GM12873 (cell line): ENCODE measurements around the gene ZMIZ1.

Source experiments
- TF ChIP-seq, protein P1 (sequence below): IDR thresholded peaks from 2 replicates; pipeline ENCODE4 v1.5.1; 2012; ENCODE audit warnings: low read depth, mild to moderate bottlenecking, moderate library complexity, low read length, control low read depth; ENCODE audit not compliant: insufficient read depth; ENCODE audit errors: missing control alignments

The ZMIZ1 gene

DNA sequence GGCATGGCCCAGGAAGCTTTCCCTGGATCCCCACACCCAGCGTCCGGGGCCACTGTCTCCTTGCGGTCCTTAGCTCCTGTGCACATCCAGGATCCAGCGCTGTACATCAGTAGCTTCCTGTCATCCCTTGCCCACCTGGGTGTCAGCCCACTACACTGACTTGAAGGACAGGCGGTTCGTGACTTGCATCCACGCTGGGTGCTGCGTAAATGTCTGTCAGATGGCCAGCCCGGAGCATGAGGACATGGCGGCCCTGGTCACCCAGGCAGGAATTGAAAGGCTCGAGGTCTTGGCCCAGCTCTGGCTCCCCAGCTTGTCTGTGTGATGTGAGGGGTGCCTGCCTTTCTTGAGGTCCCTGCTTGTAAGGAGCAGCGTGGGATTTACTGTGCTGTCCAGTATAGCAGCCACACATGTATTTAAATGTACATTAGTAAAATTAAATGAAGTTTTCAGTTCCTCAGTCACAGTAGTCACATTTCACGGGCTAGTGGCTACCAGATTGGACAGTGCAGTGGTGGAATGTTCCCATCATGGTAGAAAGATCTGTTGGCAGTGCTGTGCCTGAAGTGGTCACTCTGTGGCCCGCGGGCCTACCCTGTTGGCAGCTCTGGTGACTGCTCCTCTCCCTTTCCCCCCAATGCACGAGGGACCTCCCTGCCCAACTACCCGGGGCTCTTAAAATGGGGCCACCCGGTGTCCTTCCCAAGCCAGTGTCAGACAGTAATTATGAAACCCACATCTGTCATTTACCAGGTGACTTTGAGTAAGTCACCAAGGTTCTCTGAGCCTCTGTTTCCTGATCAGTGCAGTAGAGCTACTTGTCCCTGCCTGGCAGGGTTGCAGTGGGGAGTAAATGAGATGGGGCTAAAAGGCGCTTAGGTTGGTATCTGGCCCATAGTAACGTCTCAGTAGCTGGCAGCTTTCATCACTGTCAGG, 180.7 kb downstream of the ZMIZ1 start:
- TF ChIP-seq, protein P1, sequence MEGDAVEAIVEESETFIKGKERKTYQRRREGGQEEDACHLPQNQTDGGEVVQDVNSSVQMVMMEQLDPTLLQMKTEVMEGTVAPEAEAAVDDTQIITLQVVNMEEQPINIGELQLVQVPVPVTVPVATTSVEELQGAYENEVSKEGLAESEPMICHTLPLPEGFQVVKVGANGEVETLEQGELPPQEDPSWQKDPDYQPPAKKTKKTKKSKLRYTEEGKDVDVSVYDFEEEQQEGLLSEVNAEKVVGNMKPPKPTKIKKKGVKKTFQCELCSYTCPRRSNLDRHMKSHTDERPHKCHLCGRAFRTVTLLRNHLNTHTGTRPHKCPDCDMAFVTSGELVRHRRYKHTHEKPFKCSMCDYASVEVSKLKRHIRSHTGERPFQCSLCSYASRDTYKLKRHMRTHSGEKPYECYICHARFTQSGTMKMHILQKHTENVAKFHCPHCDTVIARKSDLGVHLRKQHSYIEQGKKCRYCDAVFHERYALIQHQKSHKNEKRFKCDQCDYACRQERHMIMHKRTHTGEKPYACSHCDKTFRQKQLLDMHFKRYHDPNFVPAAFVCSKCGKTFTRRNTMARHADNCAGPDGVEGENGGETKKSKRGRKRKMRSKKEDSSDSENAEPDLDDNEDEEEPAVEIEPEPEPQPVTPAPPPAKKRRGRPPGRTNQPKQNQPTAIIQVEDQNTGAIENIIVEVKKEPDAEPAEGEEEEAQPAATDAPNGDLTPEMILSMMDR, result no peak

DNA sequence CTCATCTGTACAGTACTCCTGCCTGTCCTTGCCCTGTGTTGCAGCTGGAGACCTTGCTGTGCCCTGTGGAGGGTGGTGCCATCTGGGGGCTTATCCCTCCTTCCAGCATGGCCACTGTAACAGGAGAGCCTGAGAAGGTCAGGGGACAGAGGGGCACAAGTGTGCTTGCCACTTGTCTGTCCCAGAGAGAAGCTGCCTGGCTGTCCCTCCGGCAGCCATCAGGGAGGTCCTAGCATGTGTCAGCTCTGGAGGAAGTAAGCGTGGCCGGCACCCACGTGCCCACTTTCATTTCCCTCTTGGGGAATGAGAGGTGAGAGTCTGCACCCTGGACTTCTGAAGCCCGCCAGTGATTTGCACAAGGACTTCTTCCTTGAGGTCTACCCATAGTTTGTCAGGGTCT, 181.5 kb downstream of the ZMIZ1 start:
- TF ChIP-seq, protein P1, result no peak

DNA sequence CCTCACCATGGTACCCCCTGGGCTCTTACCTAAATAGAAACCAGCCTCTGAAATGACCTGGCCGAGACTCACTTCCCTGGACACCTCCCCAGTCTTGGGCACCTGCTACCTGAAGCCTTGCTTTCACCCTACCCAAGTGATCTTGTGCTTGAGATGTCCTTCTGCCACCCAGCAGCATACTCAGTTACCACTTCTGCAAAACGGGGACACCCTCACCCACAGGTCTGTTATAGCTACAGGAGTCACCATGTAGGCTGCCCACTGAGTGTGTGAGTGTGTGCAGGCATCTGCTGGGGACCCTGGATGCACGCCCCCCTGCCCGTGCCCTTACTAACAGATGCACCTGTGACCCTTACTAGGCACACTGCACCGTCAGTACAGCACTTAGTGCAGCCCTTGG, 183.7 kb downstream of the ZMIZ1 start:
- TF ChIP-seq, protein P1, result no peak

DNA sequence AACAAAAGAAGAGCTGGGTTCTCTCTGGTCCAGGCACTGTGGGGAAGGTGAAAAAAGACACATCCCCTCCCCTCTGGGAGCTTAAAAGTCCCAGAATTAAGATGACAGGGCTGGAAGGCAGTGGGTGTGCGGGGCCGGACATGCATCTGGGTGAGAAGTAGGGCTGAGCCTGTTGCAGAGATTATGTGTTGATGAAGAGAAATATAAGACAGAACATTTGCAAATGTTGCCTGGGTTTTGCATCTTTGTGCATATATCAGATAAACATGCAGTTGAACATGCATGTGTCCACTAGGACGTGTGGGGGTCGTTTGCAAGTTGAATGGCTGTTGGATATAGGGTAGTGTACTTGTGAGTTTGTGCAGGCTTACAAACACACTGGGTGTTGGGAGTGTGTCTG, 184.2 kb downstream of the ZMIZ1 start:
- TF ChIP-seq, protein P1, result no peak

DNA sequence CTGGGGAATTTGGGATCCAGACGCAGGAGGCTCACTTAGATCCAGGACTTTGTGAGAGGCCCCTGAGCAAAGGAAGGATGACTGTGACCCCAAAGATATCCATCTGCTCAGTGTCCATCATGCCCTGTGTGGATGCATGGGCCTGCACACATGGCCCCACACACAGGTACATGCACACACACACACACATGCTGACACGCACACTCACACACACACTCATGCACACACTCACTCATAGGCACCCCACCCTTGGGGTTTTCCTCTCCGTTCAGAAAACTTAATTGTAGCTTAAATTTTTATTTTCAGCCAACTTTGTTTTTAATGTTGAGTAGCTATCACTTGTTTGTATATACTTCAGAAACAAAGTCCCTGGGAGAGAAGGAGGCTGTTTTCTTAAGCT, 184.9 kb downstream of the ZMIZ1 start:
- TF ChIP-seq, protein P1, result no peak

DNA sequence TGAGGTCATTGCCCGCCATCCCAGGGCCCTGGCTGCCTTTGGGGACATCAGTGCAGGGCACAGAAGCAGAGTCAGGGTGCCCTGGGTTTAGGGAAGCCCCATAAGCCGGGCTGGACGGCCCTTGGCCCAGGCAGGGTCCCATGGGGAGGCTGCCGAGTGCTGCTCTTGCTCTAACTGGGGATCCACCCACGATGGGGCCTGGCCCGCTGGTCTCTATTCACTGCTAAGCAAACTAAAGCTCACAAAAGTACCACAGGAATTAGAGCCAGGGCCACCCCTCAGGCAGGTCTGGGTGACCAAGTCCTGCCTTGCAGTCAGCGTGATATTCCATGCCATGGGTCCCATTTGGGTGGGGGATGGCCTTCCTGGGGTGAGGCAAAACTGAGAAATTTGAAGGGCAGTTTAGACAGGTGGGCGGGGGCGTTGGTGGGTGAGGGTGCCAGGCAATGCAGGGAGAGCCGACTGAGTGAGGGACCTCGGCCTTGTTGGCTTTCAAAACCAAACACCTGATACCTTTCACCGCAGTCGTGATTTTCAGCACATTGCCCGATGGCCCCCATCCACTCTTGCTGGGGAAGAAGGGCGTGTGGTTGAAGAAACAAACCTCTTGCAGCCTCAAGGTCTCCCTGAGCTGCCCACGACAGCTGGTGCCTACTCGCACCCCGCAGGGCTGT, 185.7 kb downstream of the ZMIZ1 start:
- TF ChIP-seq, protein P1, result no peak

DNA sequence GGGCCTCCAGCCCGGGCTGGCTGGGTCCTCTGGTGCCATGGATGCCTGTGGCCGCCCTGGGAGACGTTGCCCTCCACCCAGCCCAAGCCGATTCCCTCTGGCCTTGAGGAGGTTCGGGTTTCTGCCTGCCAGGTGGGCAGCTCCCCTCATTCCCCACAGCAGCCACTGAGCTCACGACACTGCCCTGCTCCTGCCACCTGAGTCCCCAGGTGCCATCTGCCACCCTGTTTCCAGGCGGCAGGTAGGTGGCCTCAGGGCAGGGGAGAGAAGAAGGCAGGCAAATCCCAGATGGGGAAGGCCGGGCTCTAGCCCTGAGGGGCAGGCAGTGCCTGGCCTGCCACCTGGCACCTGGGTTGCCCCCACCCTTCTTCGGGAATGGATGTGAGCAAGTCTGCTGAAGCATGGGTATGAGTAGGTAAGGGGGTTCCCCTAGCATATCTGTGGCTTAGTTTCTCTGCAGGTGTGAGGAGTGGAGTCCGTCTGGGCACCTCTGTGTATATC, 186.3 kb downstream of the ZMIZ1 start:
- TF ChIP-seq, protein P1, result no peak
